Neural cell (in vitro differentiated cells): ENCODE data around the gene POU3F3.

ENCODE experiments used
- CTCF ChIP-seq: fragments of 450-650 bp; IDR thresholded peaks from 2 replicates; pipeline ENCODE4 v1.5.1; 2014; ENCODE audit warnings: antibody characterized with exemption, mild to moderate bottlenecking, moderate library complexity; ENCODE audit not compliant: poor library complexity, severe bottlenecking
- EP300 ChIP-seq: fragments of 450-650 bp; conservative IDR thresholded peaks from 2 replicates; pipeline ENCODE4 v1.6.1; 2014; ENCODE audit warnings: antibody characterized with exemption, mild to moderate bottlenecking, moderate library complexity; ENCODE audit not compliant: poor library complexity, severe bottlenecking
- EZH2 ChIP-seq: fragments of 200-600, 300-800 bp; shearing (Covaris generic), sonication (generic); IDR thresholded peaks from 2 replicates; pipeline ENCODE4 v1.6.1; 2014; ENCODE audit warnings: antibody characterized with exemption, low read length, borderline replicate concordance, mild to moderate bottlenecking; ENCODE audit not compliant: insufficient read depth, poor library complexity, severe bottlenecking
- TAF1 ChIP-seq: IDR thresholded peaks from 2 replicates; pipeline ENCODE4 v1.6.1; 2012; ENCODE audit warnings: low read depth
- TF ChIP-seq, protein P1 (sequence below): IDR thresholded peaks from 2 replicates; pipeline ENCODE4 v1.6.1; 2012; ENCODE audit warnings: borderline replicate concordance

- no peak for TF ChIP-seq EP300
- TF ChIP-seq, protein P1, sequence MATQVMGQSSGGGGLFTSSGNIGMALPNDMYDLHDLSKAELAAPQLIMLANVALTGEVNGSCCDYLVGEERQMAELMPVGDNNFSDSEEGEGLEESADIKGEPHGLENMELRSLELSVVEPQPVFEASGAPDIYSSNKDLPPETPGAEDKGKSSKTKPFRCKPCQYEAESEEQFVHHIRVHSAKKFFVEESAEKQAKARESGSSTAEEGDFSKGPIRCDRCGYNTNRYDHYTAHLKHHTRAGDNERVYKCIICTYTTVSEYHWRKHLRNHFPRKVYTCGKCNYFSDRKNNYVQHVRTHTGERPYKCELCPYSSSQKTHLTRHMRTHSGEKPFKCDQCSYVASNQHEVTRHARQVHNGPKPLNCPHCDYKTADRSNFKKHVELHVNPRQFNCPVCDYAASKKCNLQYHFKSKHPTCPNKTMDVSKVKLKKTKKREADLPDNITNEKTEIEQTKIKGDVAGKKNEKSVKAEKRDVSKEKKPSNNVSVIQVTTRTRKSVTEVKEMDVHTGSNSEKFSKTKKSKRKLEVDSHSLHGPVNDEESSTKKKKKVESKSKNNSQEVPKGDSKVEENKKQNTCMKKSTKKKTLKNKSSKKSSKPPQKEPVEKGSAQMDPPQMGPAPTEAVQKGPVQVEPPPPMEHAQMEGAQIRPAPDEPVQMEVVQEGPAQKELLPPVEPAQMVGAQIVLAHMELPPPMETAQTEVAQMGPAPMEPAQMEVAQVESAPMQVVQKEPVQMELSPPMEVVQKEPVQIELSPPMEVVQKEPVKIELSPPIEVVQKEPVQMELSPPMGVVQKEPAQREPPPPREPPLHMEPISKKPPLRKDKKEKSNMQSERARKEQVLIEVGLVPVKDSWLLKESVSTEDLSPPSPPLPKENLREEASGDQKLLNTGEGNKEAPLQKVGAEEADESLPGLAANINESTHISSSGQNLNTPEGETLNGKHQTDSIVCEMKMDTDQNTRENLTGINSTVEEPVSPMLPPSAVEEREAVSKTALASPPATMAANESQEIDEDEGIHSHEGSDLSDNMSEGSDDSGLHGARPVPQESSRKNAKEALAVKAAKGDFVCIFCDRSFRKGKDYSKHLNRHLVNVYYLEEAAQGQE: no peak
- no peak for TF ChIP-seq EZH2
- no peak for TF ChIP-seq CTCF
- TF ChIP-seq TAF1: no peak
Measured at GRCh38 chr2:104888489-104889258, 34.8 kb downstream of the POU3F3 start.
